Endodermal cell (in vitro differentiated cells): ENCODE data around the gene PLPP7. TPM values are rescaled to one million over a fixed set of nuclear protein-coding genes. Genes with fewer than 3 reads are reported as not detected.
A peak's percentile ranks its signal among the peaks of the same experiment; 100 is the strongest.

ENCODE experiments used
- DNase-seq: peaks from one replicate; pipeline ENCODE4 v3.0.0-alpha.2; 2017
- H3K27ac ChIP-seq: 2 replicates; pipeline ENCODE4 v1.5.1; 2013; ENCODE audit warnings: mild to moderate bottlenecking, low read depth, low read length, moderate library complexity
- H3K27me3 ChIP-seq: 2 replicates; pipeline ENCODE4 v1.6.1; 2013; ENCODE audit warnings: mild to moderate bottlenecking, low read length, moderate library complexity; ENCODE audit not compliant: insufficient read depth, control insufficient read depth, poor library complexity, severe bottlenecking
- H3K36me3 ChIP-seq: 2 replicates; pipeline ENCODE4 v1.7.0; 2013; ENCODE audit warnings: mild to moderate bottlenecking, low read length, moderate library complexity; ENCODE audit not compliant: control insufficient read depth, insufficient read depth
- H3K4me1 ChIP-seq: one replicate; pipeline ENCODE4 v1.7.0; 2013; ENCODE audit warnings: low read length; ENCODE audit not compliant: control insufficient read depth, insufficient read depth
- H3K4me3 ChIP-seq: 2 replicates; pipeline ENCODE4 v1.5.1; 2013; ENCODE audit warnings: mild to moderate bottlenecking, low read length, moderate library complexity
- H3K9ac ChIP-seq: 2 replicates; pipeline ENCODE4 v1.6.1; 2013; ENCODE audit warnings: mild to moderate bottlenecking, low read length, moderate library complexity; ENCODE audit not compliant: poor library complexity, severe bottlenecking; ENCODE audit errors: extremely low read depth
- H3K9me3 ChIP-seq: 2 replicates; pipeline ENCODE4 v1.6.1; 2013; ENCODE audit warnings: mild to moderate bottlenecking, low read length, moderate library complexity; ENCODE audit not compliant: control insufficient read depth
- H3K27ac Mint-ChIP-seq: 2 replicates; pipeline ENCODE4 v1.8.0; 2020; ENCODE audit warnings: mixed read lengths
- H3K27me3 Mint-ChIP-seq: 2 replicates; pipeline ENCODE4 v1.8.0; 2021; ENCODE audit warnings: mild to moderate bottlenecking, mixed read lengths; ENCODE audit not compliant: insufficient read depth
- H3K36me3 Mint-ChIP-seq: 2 replicates; pipeline ENCODE4 v1.8.0; 2020; ENCODE audit warnings: low read depth, mixed read lengths
- H3K4me1 Mint-ChIP-seq: 2 replicates; pipeline ENCODE4 v1.8.0; 2020; ENCODE audit warnings: mixed read lengths
- H3K4me3 Mint-ChIP-seq: 2 replicates; pipeline ENCODE4 v1.8.0; 2020; ENCODE audit warnings: mild to moderate bottlenecking, moderate library complexity, mixed read lengths
- H3K9me3 Mint-ChIP-seq: 2 replicates; pipeline ENCODE4 v1.8.0; 2020; ENCODE audit warnings: mild to moderate bottlenecking, mixed read lengths
- WGBS, 2 experiments: methylation state at CpG; one replicate each; pipeline versions ENCODE4 v1.1.5 to v1.1.7; 2013; ENCODE audit warnings: missing lambda C conversion rate in 2 of 2, mixed read lengths in 1 of 2; ENCODE audit not compliant: insufficient coverage in 1 of 2, insufficient read length in 1 of 2; 5-methylcytosine and 5-hydroxymethylcytosine counted together
- total RNA-seq, 2 donors: library from RNA; stranded (reverse); fragmentation: NEBNext Ultra II Directional in 1 of 2; extraction: Animal tissue kit (Norgen Biotek cat#: 25700) in 1 of 2; gene quantifications; 2 replicates in 1 of 2; 3 replicates in 1 of 2; pipeline ENCODE4 v1.2.1, GENCODE V29; 2021
- TF ChIP-seq, protein P1 (sequence below): fragments of 200-600 bp; sonication (generic); conservative IDR thresholded peaks from 2 replicates; pipeline ENCODE4 v1.5.0; 2021; ENCODE audit warnings: antibody characterized with exemption, mild to moderate bottlenecking

PLPP7 gene
- total RNA-seq, 2 donors from 2014 or later = 4.1 to 5.6 TPM

GRCh38 chr9:131280660-131281059 is 8.9 kb upstream of the PLPP7 start:
- Histone ChIP-seq H3K9me3 (no peaks in the 10 kb centered on the region), H3K4me1 (no peaks in the 10 kb centered on the region), H3K27ac (no peak overlapping the region), H3K9ac (no peak overlapping the region), H3K4me3 (no peak overlapping the region), H3K36me3 (no peaks in the 10 kb centered on the region), H3K27me3 (peaks cover 33% of the 10 kb centered on the region)
- Mint-ChIP-seq H3K27ac (no peak overlapping the region), H3K27me3 (peaks cover 48% of the 10 kb centered on the region), H3K9me3 (no peaks in the 10 kb centered on the region), H3K4me1 (peaks cover 5% of the 10 kb centered on the region), H3K36me3 (no peaks in the 10 kb centered on the region), H3K4me3 (no peak overlapping the region)
- TF ChIP-seq, protein P1, sequence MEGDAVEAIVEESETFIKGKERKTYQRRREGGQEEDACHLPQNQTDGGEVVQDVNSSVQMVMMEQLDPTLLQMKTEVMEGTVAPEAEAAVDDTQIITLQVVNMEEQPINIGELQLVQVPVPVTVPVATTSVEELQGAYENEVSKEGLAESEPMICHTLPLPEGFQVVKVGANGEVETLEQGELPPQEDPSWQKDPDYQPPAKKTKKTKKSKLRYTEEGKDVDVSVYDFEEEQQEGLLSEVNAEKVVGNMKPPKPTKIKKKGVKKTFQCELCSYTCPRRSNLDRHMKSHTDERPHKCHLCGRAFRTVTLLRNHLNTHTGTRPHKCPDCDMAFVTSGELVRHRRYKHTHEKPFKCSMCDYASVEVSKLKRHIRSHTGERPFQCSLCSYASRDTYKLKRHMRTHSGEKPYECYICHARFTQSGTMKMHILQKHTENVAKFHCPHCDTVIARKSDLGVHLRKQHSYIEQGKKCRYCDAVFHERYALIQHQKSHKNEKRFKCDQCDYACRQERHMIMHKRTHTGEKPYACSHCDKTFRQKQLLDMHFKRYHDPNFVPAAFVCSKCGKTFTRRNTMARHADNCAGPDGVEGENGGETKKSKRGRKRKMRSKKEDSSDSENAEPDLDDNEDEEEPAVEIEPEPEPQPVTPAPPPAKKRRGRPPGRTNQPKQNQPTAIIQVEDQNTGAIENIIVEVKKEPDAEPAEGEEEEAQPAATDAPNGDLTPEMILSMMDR = no peak
- no peak for DNase-seq
- 90 to 92% methylated on average over 2 to 3 of the region's 3 CpGs for WGBS, 2 experiments

DNA sequence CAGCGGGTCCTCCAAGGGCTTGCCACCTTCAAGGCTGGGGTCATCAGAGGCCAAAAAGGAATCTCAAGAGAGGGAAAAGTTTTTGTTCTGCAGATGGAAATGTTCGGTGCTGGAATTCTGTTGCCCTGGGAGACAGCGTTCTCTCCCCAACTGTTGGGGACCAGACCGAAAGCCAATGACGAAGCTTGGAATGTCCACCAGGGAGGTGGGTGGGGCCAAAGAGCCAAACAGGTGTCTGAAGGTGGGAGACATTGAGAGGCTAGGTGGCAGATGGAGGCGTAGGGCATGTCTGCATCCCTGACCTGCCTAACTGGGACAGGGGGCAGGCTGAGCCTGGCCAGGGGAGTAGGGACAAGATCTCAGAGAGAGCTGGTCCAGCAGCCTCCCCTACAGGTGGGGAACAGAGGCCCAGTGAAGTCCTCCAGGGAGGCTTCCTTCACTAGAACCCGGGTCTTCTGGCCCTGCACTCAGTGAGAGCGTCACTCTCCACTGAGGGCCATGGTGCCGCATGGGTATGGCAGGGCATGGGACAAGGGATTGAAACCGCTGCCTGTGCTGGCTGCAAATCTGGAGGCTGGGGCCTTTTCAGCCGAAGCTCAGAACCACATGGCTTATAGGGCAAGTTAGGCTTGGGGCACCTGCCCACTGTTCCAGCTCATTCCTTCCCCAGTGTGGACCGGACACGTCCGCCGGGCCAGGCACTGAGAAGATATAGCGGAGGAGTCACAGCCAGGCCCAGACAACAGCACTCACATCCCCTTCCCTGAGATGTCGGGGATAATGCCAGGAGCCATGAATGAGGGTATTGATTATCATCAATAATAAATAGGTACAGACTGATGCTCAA is 8.2 kb upstream of the PLPP7 start:
- Histone ChIP-seq H3K4me3 (no peak overlapping the region), H3K4me1 (no peaks in the 10 kb centered on the region), H3K36me3 (no peaks in the 10 kb centered on the region), H3K27ac (no peak overlapping the region), H3K9me3 (no peaks in the 10 kb centered on the region), H3K27me3 (peaks cover 27% of the 10 kb centered on the region), H3K9ac (no peak overlapping the region)
- peaks cover 41% of the 10 kb centered on the region for H3K27me3 Mint-ChIP-seq
- no peak overlapping the region for H3K27ac Mint-ChIP-seq
- peak overlapping the region; percentile 37 for H3K4me3 Mint-ChIP-seq
- no peaks in the 10 kb centered on the region for H3K9me3 Mint-ChIP-seq
- TF ChIP-seq, protein P1 = no peak
- no peak for DNase-seq
- H3K36me3 Mint-ChIP-seq = no peaks in the 10 kb centered on the region
- peaks cover 4% of the 10 kb centered on the region for H3K4me1 Mint-ChIP-seq
- 86 to 90% methylated on average over 12 to 17 of the region's 17 CpGs for whole genome bisulfite sequencing, 2 experiments

DNA sequence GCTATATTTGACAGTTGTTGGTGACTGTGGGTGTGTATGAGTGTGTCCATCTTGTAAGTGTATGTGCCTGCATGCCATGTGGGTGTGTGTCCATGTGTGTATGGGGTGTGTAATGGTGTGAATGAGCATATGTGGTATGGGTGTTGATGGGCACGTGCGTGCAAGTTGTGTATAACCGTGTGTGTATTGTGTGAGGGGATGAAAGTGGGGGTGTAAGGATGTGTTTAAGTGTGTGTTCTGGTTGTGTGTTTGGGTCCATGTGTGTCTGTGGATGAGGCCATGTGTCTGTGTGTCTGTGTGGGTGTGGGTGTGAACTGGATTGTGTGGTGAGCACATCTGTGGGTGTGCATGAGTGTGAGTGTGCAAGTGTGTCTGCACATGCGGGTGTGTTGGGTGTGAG is 7.3 kb upstream of the PLPP7 start:
- Mint-ChIP-seq H3K27me3 (peaks cover 40% of the 10 kb centered on the region), H3K4me1 (peaks cover 4% of the 10 kb centered on the region), H3K9me3 (no peaks in the 10 kb centered on the region), H3K4me3 (peak overlapping the region; percentile 37), H3K27ac (no peak overlapping the region), H3K36me3 (no peaks in the 10 kb centered on the region)
- no peak for DNase-seq
- H3K9ac ChIP-seq = no peak overlapping the region
- H3K4me3 ChIP-seq = peak overlapping the region; percentile 62
- TF ChIP-seq, protein P1 = no peak
- H3K9me3 ChIP-seq = no peaks in the 10 kb centered on the region
- H3K36me3 ChIP-seq = no peaks in the 10 kb centered on the region
- H3K27ac ChIP-seq = no peak overlapping the region
- no peaks in the 10 kb centered on the region for H3K4me1 ChIP-seq
- WGBS, 2 experiments = 89 to 90% methylated on average over 4 of the region's 4 CpGs
- H3K27me3 ChIP-seq = peaks cover 23% of the 10 kb centered on the region
